Cardiac muscle cell (in vitro differentiated cells and primary cell): ENCODE data around the gene ZFPM1. TPM values are rescaled to one million over a fixed set of nuclear protein-coding genes. Genes with fewer than 3 reads are reported as not detected.

ENCODE experiments used
- DNase-seq, 2 donors: peaks; one replicate each; pipeline versions ENCODE4 v3.0.0 to v3.0.0-alpha.2; 2010 to 2017; ENCODE audit warnings: low read depth in 1 of 2, low spot score in 1 of 2
- H3K27ac ChIP-seq: fragments of 200-600 bp; sonication (generic); 2 replicates; pipeline ENCODE4 v1.5.1; 2016
- H3K27me3 ChIP-seq: fragments of 200-600 bp; sonication (generic); 2 replicates; pipeline ENCODE4 v1.6.0; 2016; ENCODE audit warnings: control low read depth
- H3K36me3 ChIP-seq: fragments of 200-600 bp; sonication (generic); 2 replicates; pipeline ENCODE4 v1.5.1; 2016; ENCODE audit warnings: control low read depth
- H3K4me1 ChIP-seq: fragments of 200-600 bp; sonication (generic); 2 replicates; pipeline ENCODE4 v1.8.1; 2017; ENCODE audit warnings: low read depth, mild to moderate bottlenecking, mixed run types
- H3K4me3 ChIP-seq: fragments of 200-600 bp; sonication (generic); 2 replicates; pipeline ENCODE4 v1.5.1; 2016; ENCODE audit warnings: mild to moderate bottlenecking
- H3K9me3 ChIP-seq: fragments of 200-600 bp; sonication (generic); 2 replicates; pipeline ENCODE4 v1.5.1; 2017; ENCODE audit warnings: low read depth, mild to moderate bottlenecking, control low read depth
- CTCF ChIP-seq: IDR thresholded peaks from 2 replicates; pipeline ENCODE4 v1.5.1; 2012; ENCODE audit warnings: low read depth, mild to moderate bottlenecking, low read length
- polyA plus RNA-seq: library from polyadenylated mRNA; unstranded; fragments of >200 nt; fragmentation: Nextera tagmentation; extraction: Ambion mirVana; gene quantifications from 2 replicates; pipeline ENCODE4 v1.2.1, GENCODE V29; 2016
- total RNA-seq: library from RNA; depleted of rRNA; stranded (reverse); fragments of >200 nt; gene quantifications from 2 replicates; pipeline ENCODE4 v1.2.3, GENCODE V29; 2016

Gene ZFPM1
- total and polyA plus RNA-seq, 2 experiments from 2014 or later: 7.6 to 9.4 TPM

GRCh38 chr16:88412766-88413165 is 40.3 kb upstream of the ZFPM1 start:
- DNase-seq: no peak
- no peak for TF ChIP-seq CTCF
- Histone ChIP-seq H3K27me3 (no peaks in the 10 kb centered on the region), H3K36me3 (no peaks in the 10 kb centered on the region), H3K9me3 (no peaks in the 10 kb centered on the region), H3K4me1 (no peaks in the 10 kb centered on the region), H3K27ac (no peak overlapping the region), H3K4me3 (no peak overlapping the region)

- no peaks in the 10 kb centered on the region for H3K9me3 ChIP-seq
- no peaks in the 10 kb centered on the region for H3K36me3 ChIP-seq
- no peak overlapping the region for H3K27ac ChIP-seq
- no peaks in the 10 kb centered on the region for H3K27me3 ChIP-seq
- no peak for DNase-seq
- no peak for TF ChIP-seq CTCF
- no peaks in the 10 kb centered on the region for H3K4me1 ChIP-seq
- H3K4me3 ChIP-seq: no peak overlapping the region
These were observed 39.8 kb upstream of the ZFPM1 start for GRCh38 chr16:88413231-88413630.

GRCh38 chr16:88413631-88414030 is 39.4 kb upstream of the ZFPM1 start:
- H3K4me3 ChIP-seq: no peak overlapping the region
- H3K4me1 ChIP-seq: no peaks in the 10 kb centered on the region
- no peaks in the 10 kb centered on the region for H3K27me3 ChIP-seq
- no peaks in the 10 kb centered on the region for H3K9me3 ChIP-seq
- H3K36me3 ChIP-seq: no peaks in the 10 kb centered on the region
- TF ChIP-seq CTCF: no peak
- DNase-seq: no peak
- H3K27ac ChIP-seq: no peak overlapping the region

GRCh38 chr16:88414521-88415380 is 38.3 kb upstream of the ZFPM1 start:
- H3K27ac ChIP-seq: no peak overlapping the region
- no peaks in the 10 kb centered on the region for H3K27me3 ChIP-seq
- TF ChIP-seq CTCF: no peak
- H3K9me3 ChIP-seq: no peaks in the 10 kb centered on the region
- H3K4me1 ChIP-seq: no peaks in the 10 kb centered on the region
- DNase-seq: no peak
- no peak overlapping the region for H3K4me3 ChIP-seq
- no peaks in the 10 kb centered on the region for H3K36me3 ChIP-seq

- Histone ChIP-seq H3K27me3 (no peaks in the 10 kb centered on the region), H3K9me3 (no peaks in the 10 kb centered on the region), H3K27ac (no peak overlapping the region), H3K4me3 (no peak overlapping the region), H3K36me3 (no peaks in the 10 kb centered on the region), H3K4me1 (no peaks in the 10 kb centered on the region)
- TF ChIP-seq CTCF: no peak
- no peak for DNase-seq
These were observed 37.7 kb upstream of the ZFPM1 start for GRCh38 chr16:88415381-88415705.
